ENCODE data around the gene PPM1F.
"Not testable (repeated sequence)": the region's sequence is repeated elsewhere in the genome, so short reads cannot be mapped to it uniquely, and the experiment has no call there.

The PPM1F gene

GRCh38 chr22:21887841-21888240, 64.8 kb downstream of the PPM1F start:
- DNase-seq: no peak

- not testable (repeated sequence) for DNase-seq
These were observed 68.7 kb downstream of the PPM1F start for GRCh38 chr22:21883930-21884329.

GRCh38 chr22:21882754-21883333, 69.8 kb downstream of the PPM1F start:
- DNase-seq: not testable (repeated sequence)

- DNase-seq: no peak
These were observed 70.6 kb downstream of the PPM1F start for GRCh38 chr22:21881841-21882753.

- peak; percentile 21 for DNase-seq
These were observed 76.0 kb downstream of the PPM1F start for GRCh38 chr22:21876486-21877176.

- DNase-seq: not testable (repeated sequence)
These were observed 77.7 kb downstream of the PPM1F start for GRCh38 chr22:21874953-21875352.

- DNase-seq: no peak
These were observed 79.0 kb downstream of the PPM1F start for GRCh38 chr22:21873619-21874018.

- DNase-seq: not testable (repeated sequence)
These were observed 79.9 kb downstream of the PPM1F start for GRCh38 chr22:21872741-21873140.
